ENCODE data around the gene TXLNG.

Gene TXLNG

GRCh38 chrX:16856744-16857143, 70.5 kb downstream of the TXLNG start:
- peaks cover 60% of the 10 kb centered on the region for H3K36me3 ChIP-seq (ENCODE audit: insufficient read depth, low read length)

GRCh38 chrX:16862829-16863228, 76.6 kb downstream of the TXLNG start:
- no peaks in the 10 kb centered on the region for H3K9me3 ChIP-seq (ENCODE audit: control insufficient read depth, insufficient read depth, low read length)
- H3K9ac ChIP-seq (ENCODE audit: low read depth, low read length) = no peak overlapping the region
- 0 out of 2 replicates have a peak, but pooled peaks cover under 1% of the 10 kb centered on the region for H3K4me1 ChIP-seq (ENCODE audit: insufficient read depth, low read length)
- H3K36me3 ChIP-seq (ENCODE audit: insufficient read depth, low read length) = peaks cover 46% of the 10 kb centered on the region

More at GRCh38 chrX:16856744-16857143, 70.5 kb downstream of the TXLNG start:
- peaks cover 6% of the 10 kb centered on the region for H3K4me1 ChIP-seq (ENCODE audit: insufficient read depth, low read length)
- no peak overlapping the region for H3K9ac ChIP-seq (ENCODE audit: low read depth, low read length)
- H3K9me3 ChIP-seq (ENCODE audit: control insufficient read depth, insufficient read depth, low read length) = 0 out of 2 replicates have a peak, but pooled peaks cover 4% of the 10 kb centered on the region

GRCh38 chrX:16867947-16868346, 81.7 kb downstream of the TXLNG start:
- Histone ChIP-seq H3K9ac (ENCODE audit: low read depth, low read length) (no peak overlapping the region), H3K36me3 (ENCODE audit: insufficient read depth, low read length) (peaks cover 14% of the 10 kb centered on the region), H3K4me1 (ENCODE audit: insufficient read depth, low read length) (peaks cover 12% of the 10 kb centered on the region; the same call in 1 of the 2 replicates), H3K9me3 (ENCODE audit: control insufficient read depth, insufficient read depth, low read length) (no peaks in the 10 kb centered on the region)

DNA sequence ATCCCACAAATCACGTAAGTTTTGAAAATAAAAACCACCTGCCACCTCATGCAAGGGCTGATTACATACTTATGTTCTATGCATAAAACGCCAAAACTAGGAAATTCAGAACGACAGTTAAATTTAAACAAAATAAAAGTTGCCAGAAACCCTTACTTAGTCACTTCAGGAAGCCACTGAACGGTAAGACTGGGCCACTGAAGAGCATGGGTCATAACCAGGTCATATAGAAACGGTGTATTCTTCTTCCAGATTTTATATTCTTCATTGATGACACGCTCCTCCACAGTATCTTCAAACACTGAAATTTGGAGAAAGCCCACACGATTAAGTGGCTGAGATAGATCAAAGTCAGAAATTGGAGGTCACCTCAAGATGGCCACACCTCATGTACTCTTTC, 82.7 kb downstream of the TXLNG start:
- Histone ChIP-seq H3K9me3 (ENCODE audit: control insufficient read depth, insufficient read depth, low read length) (no peaks in the 10 kb centered on the region), H3K36me3 (ENCODE audit: insufficient read depth, low read length) (peaks cover 9% of the 10 kb centered on the region; the same call in 1 of the 2 replicates), H3K9ac (ENCODE audit: low read depth, low read length) (peak overlapping the region; percentile 99), H3K4me1 (ENCODE audit: insufficient read depth, low read length) (peaks cover 12% of the 10 kb centered on the region; the same call in 1 of the 2 replicates)

DNA sequence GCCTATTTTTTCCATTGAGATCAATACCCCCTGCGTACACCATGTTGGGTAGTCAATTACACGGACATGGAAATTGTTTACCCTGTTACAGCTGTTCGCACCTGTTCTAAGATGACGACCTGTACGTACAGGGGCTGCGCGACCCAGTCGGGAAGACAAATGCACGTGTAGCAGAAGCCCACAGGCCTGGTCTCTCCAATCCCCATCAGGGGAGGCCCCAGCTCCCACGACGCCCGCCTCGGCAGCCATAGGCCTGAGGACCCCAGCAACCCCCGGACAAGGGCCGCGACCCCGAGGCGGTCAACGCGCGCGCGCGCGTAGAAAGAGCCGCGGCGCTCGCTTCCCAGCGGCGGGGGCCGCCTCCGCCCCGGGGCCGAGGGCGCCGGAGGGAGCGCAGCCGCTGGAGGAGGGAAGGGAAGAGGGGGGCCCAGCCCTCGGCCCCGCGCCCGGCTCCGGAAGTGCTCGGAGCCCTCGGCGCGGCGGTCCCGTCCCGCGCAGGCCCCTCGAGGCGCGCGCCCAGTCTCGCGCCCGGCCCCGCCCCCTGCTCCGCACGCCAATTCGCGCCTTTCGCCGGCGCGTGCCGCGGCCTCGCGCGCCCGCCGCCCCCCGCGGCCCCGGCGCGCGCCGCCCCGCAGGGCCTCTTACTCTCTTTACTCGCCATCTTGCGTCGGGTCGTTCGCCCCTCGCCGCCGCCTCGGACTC, 83.3 kb downstream of the TXLNG start:
- Histone ChIP-seq H3K9me3 (ENCODE audit: control insufficient read depth, insufficient read depth, low read length) (no peaks in the 10 kb centered on the region), H3K4me1 (ENCODE audit: insufficient read depth, low read length) (peaks cover 12% of the 10 kb centered on the region; the same call in 1 of the 2 replicates)

DNA sequence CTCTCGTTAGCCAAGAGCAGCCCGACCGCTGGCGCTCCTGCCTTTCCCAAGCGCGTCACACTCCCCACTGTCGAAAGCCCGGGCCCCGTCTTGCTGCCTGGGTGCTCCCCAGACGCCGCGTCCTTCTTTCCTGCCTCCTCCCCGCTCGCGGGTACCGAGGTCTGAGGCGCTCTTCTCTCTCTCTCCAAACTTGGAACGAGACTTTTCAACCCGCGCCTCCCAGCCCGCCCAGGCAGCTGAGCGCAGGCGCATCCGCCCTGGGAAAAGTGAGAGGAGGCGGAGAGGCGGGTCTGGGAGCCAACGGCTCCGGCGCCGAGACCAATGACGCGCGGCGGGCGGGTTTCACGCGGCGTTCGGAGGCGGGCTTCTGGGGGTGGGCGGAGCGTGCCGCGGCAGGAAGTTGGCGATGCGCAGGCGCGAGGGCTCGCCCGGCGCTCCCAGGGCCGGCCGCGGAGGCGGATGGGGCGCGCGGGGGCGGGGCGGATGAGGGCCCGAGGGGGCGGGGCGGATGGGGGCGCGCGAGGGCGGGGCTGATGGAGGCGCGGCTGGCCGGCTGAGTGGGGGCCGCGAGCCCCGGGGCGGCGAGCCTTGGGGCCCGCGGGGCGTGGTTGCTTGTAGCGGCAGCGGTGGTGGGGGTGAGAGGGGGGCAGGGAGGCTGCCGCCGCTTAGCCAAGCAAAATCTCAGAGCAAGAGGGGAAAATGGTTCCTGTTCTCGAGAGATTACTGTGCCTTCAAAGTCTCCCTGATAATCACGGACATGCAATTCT, 84.0 kb downstream of the TXLNG start, which contains the start of gene RBBP7:
Gene RBBP7, minus strand, starts transcription at position 268 of the 767 bp plus-strand sequence. CDS start 309 bp downstream, outside the sequence.
- Histone ChIP-seq H3K36me3 (ENCODE audit: insufficient read depth, low read length) (peaks cover 9% of the 10 kb centered on the region; the same call in 1 of the 2 replicates), H3K9me3 (ENCODE audit: control insufficient read depth, insufficient read depth, low read length) (no peaks in the 10 kb centered on the region), H3K4me1 (ENCODE audit: insufficient read depth, low read length) (peaks cover 12% of the 10 kb centered on the region; the same call in 1 of the 2 replicates), H3K9ac (ENCODE audit: low read depth, low read length) (peak within 1 kb of the TSS; percentile 99)

More for the DNA sequence above, 83.3 kb downstream of the TXLNG start:
- Histone ChIP-seq H3K9ac (ENCODE audit: low read depth, low read length) (peak overlapping the region; percentile 99), H3K36me3 (ENCODE audit: insufficient read depth, low read length) (peaks cover 9% of the 10 kb centered on the region; the same call in 1 of the 2 replicates)

- Histone ChIP-seq H3K9me3 (ENCODE audit: control insufficient read depth, insufficient read depth, low read length) (no peaks in the 10 kb centered on the region), H3K9ac (ENCODE audit: low read depth, low read length) (peak overlapping the region; percentile 95), H3K4me1 (ENCODE audit: insufficient read depth, low read length) (peaks cover 12% of the 10 kb centered on the region; the same call in 1 of the 2 replicates), H3K36me3 (ENCODE audit: insufficient read depth, low read length) (peaks cover 9% of the 10 kb centered on the region; the same call in 1 of the 2 replicates)
Observed at GRCh38 chrX:16870862-16871815, 84.9 kb downstream of the TXLNG start.

DNA sequence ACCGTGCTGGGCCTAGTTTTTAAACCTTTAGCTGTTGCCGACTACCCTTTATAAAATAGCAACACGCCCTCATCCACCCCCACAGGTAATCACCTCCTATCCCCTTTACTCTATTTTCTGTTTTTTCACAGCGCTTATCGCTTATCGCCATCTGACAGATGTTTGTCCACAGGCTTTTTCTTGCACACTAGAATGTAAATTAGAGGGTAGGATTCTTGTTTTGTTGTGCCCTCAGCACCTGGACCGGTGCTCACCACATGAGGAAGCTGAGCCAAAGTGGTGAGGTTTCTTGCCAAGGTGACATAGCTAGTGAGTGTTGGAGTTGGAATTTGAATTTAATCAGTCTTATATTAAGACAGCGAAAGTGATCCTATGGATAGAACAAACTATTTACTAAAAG, 86.8 kb downstream of the TXLNG start:
- Histone ChIP-seq H3K9me3 (ENCODE audit: control insufficient read depth, insufficient read depth, low read length) (no peaks in the 10 kb centered on the region), H3K4me1 (ENCODE audit: insufficient read depth, low read length) (peaks cover 9% of the 10 kb centered on the region; the same call in 1 of the 2 replicates), H3K36me3 (ENCODE audit: insufficient read depth, low read length) (peaks cover 5% of the 10 kb centered on the region; the same call in 1 of the 2 replicates), H3K9ac (ENCODE audit: low read depth, low read length) (no peak overlapping the region)

DNA sequence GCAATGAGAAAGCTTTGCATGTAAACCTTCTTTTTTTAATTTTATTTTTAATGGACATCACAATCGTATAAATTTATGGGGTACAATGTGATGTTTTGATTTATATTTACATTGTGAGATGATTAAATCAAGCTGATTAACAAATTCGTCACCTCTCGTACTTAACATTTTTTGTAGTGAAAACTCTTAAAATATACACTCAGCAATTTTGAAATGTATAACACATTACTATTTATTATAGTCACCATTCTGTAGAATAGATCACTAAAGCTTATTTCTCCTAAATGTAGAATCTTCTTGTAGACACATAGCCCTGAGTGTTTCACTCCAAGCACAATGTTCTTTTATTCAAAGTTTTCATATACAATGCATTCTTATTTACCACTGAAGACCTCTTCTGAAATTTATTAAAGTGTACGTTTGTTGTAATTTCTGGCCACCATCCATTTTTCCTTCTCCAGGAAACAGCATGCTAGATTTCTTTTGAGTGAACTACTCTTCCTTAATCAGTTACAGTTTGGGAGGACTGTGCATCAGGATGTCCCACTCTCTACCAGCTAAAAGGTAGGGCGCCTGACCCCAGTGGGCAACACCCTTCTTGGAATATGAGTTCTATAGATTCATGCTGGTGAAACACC, 88.3 kb downstream of the TXLNG start:
- Histone ChIP-seq H3K36me3 (ENCODE audit: insufficient read depth, low read length) (no peaks in the 10 kb centered on the region), H3K9me3 (ENCODE audit: control insufficient read depth, insufficient read depth, low read length) (no peaks in the 10 kb centered on the region), H3K4me1 (ENCODE audit: insufficient read depth, low read length) (0 out of 2 replicates have a peak, but pooled peaks cover 5% of the 10 kb centered on the region), H3K9ac (ENCODE audit: low read depth, low read length) (no peak overlapping the region)

GRCh38 chrX:16876696-16877095, 90.4 kb downstream of the TXLNG start:
- H3K36me3 ChIP-seq (ENCODE audit: insufficient read depth, low read length) = no peaks in the 10 kb centered on the region
- H3K9ac ChIP-seq (ENCODE audit: low read depth, low read length) = no peak overlapping the region
- H3K9me3 ChIP-seq (ENCODE audit: control insufficient read depth, insufficient read depth, low read length) = no peaks in the 10 kb centered on the region
- H3K4me1 ChIP-seq (ENCODE audit: insufficient read depth, low read length) = 0 out of 2 replicates have a peak, but pooled peaks cover 5% of the 10 kb centered on the region

DNA sequence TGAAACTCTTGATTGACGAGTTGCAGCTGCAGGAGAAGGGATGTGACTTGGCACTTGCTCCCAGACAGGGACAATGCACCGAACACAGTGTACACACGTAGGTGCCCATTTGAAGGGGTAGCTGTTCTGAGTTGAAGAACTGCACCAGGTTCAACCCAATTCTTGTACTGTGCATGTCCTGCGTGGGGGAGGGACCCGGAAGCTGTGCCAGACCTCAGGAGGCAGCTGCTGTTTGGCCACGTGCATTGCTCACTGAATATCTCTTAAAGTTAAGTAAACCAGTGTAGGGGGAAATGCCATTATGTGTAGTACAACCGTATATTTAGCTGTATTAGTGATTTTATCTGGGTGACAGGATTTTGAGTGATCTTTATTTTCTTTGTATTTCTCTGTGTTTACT, 95.9 kb downstream of the TXLNG start:
- peak overlapping the region; percentile 56; the same call in 1 of the 2 replicates for H3K9ac ChIP-seq (ENCODE audit: low read depth, low read length)
- H3K36me3 ChIP-seq (ENCODE audit: insufficient read depth, low read length) = no peaks in the 10 kb centered on the region
- no peaks in the 10 kb centered on the region for H3K4me1 ChIP-seq (ENCODE audit: insufficient read depth, low read length)
- H3K9me3 ChIP-seq (ENCODE audit: control insufficient read depth, insufficient read depth, low read length) = no peaks in the 10 kb centered on the region

- Histone ChIP-seq H3K9me3 (ENCODE audit: control insufficient read depth, insufficient read depth, low read length) (no peaks in the 10 kb centered on the region), H3K4me1 (ENCODE audit: insufficient read depth, low read length) (no peaks in the 10 kb centered on the region), H3K9ac (ENCODE audit: low read depth, low read length) (peak overlapping the region; percentile 56), H3K36me3 (ENCODE audit: insufficient read depth, low read length) (no peaks in the 10 kb centered on the region)
Observed at GRCh38 chrX:16882702-16883486, 96.6 kb downstream of the TXLNG start.

GRCh38 chrX:16883487-16883804, 97.2 kb downstream of the TXLNG start:
- H3K36me3 ChIP-seq (ENCODE audit: insufficient read depth, low read length) = no peaks in the 10 kb centered on the region
- H3K9me3 ChIP-seq (ENCODE audit: control insufficient read depth, insufficient read depth, low read length) = no peaks in the 10 kb centered on the region
- no peaks in the 10 kb centered on the region for H3K4me1 ChIP-seq (ENCODE audit: insufficient read depth, low read length)
- peak overlapping the region; percentile 56; the same call in 1 of the 2 replicates for H3K9ac ChIP-seq (ENCODE audit: low read depth, low read length)
